HepG2 (cell line): Measurements from ENCODE around the gene ADAMTS12. TPM values are rescaled to one million over a fixed set of nuclear protein-coding genes. Genes with fewer than 3 reads are reported as not detected.

ENCODE experiments used
- CEBPG ChIP-seq: IDR thresholded peaks from 2 replicates; pipeline ENCODE4 v1.6.1; 2016
- HMG20A ChIP-seq: IDR thresholded peaks from 2 replicates; pipeline ENCODE4 v1.6.1; 2016; ENCODE audit warnings: borderline replicate concordance
- KDM5B ChIP-seq: sonication (generic); formaldehyde crosslinking; IDR thresholded peaks from 2 replicates; pipeline ENCODE4 v1.4.0; 2020; ENCODE audit warnings: missing genetic modification reagents, mild to moderate bottlenecking, borderline replicate concordance
- SNRNP70 ChIP-seq: fragments of 200-400 bp; formaldehyde crosslinking; IDR thresholded peaks from 2 replicates; pipeline ENCODE4 v1.6.1; 2017; ENCODE audit warnings: mild to moderate bottlenecking, low read depth, low read length, moderate library complexity
- SP140L ChIP-seq: sonication (generic); formaldehyde crosslinking; IDR thresholded peaks from 2 replicates; pipeline ENCODE4 v1.4.0; 2020; ENCODE audit warnings: missing genetic modification reagents, borderline replicate concordance
- ZFP82 ChIP-seq: sonication (generic); formaldehyde crosslinking; IDR thresholded peaks from 2 replicates; pipeline ENCODE4 v1.5.1; 2020; ENCODE audit warnings: mild to moderate bottlenecking, missing genetic modification reagents, borderline replicate concordance
- ZNF225 ChIP-seq: sonication (generic); formaldehyde crosslinking; IDR thresholded peaks from 2 replicates; pipeline ENCODE4 v1.4.0; 2020; ENCODE audit warnings: mild to moderate bottlenecking, missing genetic modification reagents
- ZNF230 ChIP-seq: sonication (generic); formaldehyde crosslinking; IDR thresholded peaks from 2 replicates; pipeline ENCODE4 v1.4.0; 2020; ENCODE audit warnings: mild to moderate bottlenecking, missing genetic modification reagents
- ZNF234 ChIP-seq: sonication (generic); formaldehyde crosslinking; conservative IDR thresholded peaks from 2 replicates; pipeline ENCODE4 v1.5.1; 2020; ENCODE audit warnings: mild to moderate bottlenecking, missing genetic modification reagents
- ZNF382 ChIP-seq: sonication (generic); formaldehyde crosslinking; IDR thresholded peaks from 2 replicates; pipeline ENCODE4 v1.5.0; 2020; ENCODE audit warnings: missing genetic modification reagents, mild to moderate bottlenecking, borderline replicate concordance
- ZNF446 ChIP-seq: sonication (generic); formaldehyde crosslinking; IDR thresholded peaks from 2 replicates; pipeline ENCODE4 v1.5.0; 2020; ENCODE audit warnings: mild to moderate bottlenecking, missing genetic modification reagents
- ZNF468 ChIP-seq: sonication (generic); formaldehyde crosslinking; IDR thresholded peaks from 2 replicates; pipeline ENCODE4 v1.8.0; 2022; ENCODE audit warnings: mild to moderate bottlenecking, moderate library complexity, missing genetic modification reagents
- ZNF570 ChIP-seq: sonication (generic); formaldehyde crosslinking; IDR thresholded peaks from 2 replicates; pipeline ENCODE4 v1.4.0; 2020; ENCODE audit warnings: mild to moderate bottlenecking, missing genetic modification reagents, borderline replicate concordance
- ZSCAN12 ChIP-seq: sonication (generic); formaldehyde crosslinking; IDR thresholded peaks from 2 replicates; pipeline ENCODE4 v1.9.0; 2021; ENCODE audit warnings: mild to moderate bottlenecking, missing genetic modification reagents
- polyA plus RNA-seq, 8 experiments: library from polyadenylated mRNA; depleted of rRNA in 3 of 8; stranded (reverse) in 7 of 8; unstranded in 1 of 8; fragments of >200 nt; fragmentation: Illumina TruSeq in 4 of 8; extraction: Trizol in 4 of 8; gene quantifications; 2 replicates each; pipeline versions ENCODE4 v1.2.1 to v1.2.3, GENCODE V29; 2011 to 2016; ENCODE audit warnings: low read depth in 4 of 8, missing spikeins in 1 of 8, mixed read lengths in 1 of 8; ENCODE audit not compliant: insufficient read depth in 1 of 8
- total RNA-seq, 5 experiments: library from RNA; depleted of rRNA; stranded (reverse); fragments of >200 nt; fragmentation: Illumina TruSeq; extraction: Trizol; gene quantifications; 2 replicates each; pipeline ENCODE4 v1.2.3, GENCODE V29; 2016; ENCODE audit warnings: low read depth in 1 of 5
- TF ChIP-seq, protein P1 (sequence below): fragments of 450-650 bp; IDR thresholded peaks from 2 replicates; pipeline ENCODE4 v1.6.1; 2017
- TF ChIP-seq, protein P2 (sequence below): sonication (generic); formaldehyde crosslinking; IDR thresholded peaks from 2 replicates; pipeline ENCODE4; 2020; ENCODE audit warnings: missing genetic modification reagents, mild to moderate bottlenecking, borderline replicate concordance
- TF ChIP-seq, protein P3 (sequence below): IDR thresholded peaks from 2 replicates; pipeline ENCODE4 v1.6.1; 2016; ENCODE audit warnings: missing compliant biosample characterization, missing genetic modification reagents, borderline replicate concordance
- TF ChIP-seq, protein P4 (sequence below): sonication (generic); formaldehyde crosslinking; IDR thresholded peaks from 2 replicates; pipeline ENCODE4 v1.4.0; 2020; ENCODE audit warnings: mild to moderate bottlenecking, missing genetic modification reagents
- TF ChIP-seq, protein P5 (sequence below): sonication (generic); formaldehyde crosslinking; IDR thresholded peaks from 2 replicates; pipeline ENCODE4 v1.4.0; 2020; ENCODE audit warnings: mild to moderate bottlenecking, low read depth, missing genetic modification reagents
- TF ChIP-seq, protein P6 (sequence below): sonication (generic); formaldehyde crosslinking; IDR thresholded peaks from 2 replicates; pipeline ENCODE4 v1.5.0; 2020; ENCODE audit warnings: missing genetic modification reagents, mild to moderate bottlenecking, borderline replicate concordance

The ADAMTS12 gene
- total and polyA plus RNA-seq, 2 of the 13 experiments (the other 11 are each of a cell fraction or from before 2014, with no cell fraction given): 0.03 TPM; not detected in 1

DNA sequence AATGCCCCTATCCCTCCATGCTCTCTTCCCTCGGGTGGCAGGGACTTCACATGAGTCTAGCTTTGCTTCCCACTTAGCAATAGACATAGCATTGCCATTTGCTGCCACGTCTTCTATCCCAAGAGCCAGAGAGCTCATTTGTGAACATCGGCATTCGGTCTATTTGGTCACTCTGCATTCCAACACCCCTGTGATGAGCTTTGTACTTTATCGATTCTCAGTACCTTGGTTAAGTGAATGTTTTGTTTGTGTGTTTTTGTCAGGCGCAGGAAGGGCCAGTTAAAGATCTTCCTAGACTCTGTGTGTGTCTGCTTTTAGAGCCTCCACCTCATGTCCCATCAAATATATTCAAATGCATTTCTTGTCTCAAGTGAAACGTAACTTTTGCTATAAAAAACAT, 309.4 kb downstream of the ADAMTS12 start (continued):
- TF ChIP-seq, protein P1, sequence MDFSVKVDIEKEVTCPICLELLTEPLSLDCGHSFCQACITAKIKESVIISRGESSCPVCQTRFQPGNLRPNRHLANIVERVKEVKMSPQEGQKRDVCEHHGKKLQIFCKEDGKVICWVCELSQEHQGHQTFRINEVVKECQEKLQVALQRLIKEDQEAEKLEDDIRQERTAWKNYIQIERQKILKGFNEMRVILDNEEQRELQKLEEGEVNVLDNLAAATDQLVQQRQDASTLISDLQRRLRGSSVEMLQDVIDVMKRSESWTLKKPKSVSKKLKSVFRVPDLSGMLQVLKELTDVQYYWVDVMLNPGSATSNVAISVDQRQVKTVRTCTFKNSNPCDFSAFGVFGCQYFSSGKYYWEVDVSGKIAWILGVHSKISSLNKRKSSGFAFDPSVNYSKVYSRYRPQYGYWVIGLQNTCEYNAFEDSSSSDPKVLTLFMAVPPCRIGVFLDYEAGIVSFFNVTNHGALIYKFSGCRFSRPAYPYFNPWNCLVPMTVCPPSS: no peak
- TF ChIP-seq, protein P2, sequence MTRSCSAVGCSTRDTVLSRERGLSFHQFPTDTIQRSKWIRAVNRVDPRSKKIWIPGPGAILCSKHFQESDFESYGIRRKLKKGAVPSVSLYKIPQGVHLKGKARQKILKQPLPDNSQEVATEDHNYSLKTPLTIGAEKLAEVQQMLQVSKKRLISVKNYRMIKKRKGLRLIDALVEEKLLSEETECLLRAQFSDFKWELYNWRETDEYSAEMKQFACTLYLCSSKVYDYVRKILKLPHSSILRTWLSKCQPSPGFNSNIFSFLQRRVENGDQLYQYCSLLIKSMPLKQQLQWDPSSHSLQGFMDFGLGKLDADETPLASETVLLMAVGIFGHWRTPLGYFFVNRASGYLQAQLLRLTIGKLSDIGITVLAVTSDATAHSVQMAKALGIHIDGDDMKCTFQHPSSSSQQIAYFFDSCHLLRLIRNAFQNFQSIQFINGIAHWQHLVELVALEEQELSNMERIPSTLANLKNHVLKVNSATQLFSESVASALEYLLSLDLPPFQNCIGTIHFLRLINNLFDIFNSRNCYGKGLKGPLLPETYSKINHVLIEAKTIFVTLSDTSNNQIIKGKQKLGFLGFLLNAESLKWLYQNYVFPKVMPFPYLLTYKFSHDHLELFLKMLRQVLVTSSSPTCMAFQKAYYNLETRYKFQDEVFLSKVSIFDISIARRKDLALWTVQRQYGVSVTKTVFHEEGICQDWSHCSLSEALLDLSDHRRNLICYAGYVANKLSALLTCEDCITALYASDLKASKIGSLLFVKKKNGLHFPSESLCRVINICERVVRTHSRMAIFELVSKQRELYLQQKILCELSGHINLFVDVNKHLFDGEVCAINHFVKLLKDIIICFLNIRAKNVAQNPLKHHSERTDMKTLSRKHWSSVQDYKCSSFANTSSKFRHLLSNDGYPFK: no peak
- no peak for TF ChIP-seq ZNF468 (CRISPR knock-in tag)
- no peak for TF ChIP-seq KDM5B
- no peak for TF ChIP-seq ZNF382 (CRISPR knock-in tag)
- TF ChIP-seq SP140L (CRISPR knock-in tag): no peak
- TF ChIP-seq HMG20A: peak; percentile 83
- TF ChIP-seq, protein P3, sequence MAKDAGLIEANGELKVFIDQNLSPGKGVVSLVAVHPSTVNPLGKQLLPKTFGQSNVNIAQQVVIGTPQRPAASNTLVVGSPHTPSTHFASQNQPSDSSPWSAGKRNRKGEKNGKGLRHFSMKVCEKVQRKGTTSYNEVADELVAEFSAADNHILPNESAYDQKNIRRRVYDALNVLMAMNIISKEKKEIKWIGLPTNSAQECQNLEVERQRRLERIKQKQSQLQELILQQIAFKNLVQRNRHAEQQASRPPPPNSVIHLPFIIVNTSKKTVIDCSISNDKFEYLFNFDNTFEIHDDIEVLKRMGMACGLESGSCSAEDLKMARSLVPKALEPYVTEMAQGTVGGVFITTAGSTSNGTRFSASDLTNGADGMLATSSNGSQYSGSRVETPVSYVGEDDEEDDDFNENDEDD: no peak
- TF ChIP-seq CEBPG: peak; percentile 59
- TF ChIP-seq, protein P4, sequence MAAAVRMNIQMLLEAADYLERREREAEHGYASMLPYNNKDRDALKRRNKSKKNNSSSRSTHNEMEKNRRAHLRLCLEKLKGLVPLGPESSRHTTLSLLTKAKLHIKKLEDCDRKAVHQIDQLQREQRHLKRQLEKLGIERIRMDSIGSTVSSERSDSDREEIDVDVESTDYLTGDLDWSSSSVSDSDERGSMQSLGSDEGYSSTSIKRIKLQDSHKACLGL: no peak
- TF ChIP-seq, protein P5, sequence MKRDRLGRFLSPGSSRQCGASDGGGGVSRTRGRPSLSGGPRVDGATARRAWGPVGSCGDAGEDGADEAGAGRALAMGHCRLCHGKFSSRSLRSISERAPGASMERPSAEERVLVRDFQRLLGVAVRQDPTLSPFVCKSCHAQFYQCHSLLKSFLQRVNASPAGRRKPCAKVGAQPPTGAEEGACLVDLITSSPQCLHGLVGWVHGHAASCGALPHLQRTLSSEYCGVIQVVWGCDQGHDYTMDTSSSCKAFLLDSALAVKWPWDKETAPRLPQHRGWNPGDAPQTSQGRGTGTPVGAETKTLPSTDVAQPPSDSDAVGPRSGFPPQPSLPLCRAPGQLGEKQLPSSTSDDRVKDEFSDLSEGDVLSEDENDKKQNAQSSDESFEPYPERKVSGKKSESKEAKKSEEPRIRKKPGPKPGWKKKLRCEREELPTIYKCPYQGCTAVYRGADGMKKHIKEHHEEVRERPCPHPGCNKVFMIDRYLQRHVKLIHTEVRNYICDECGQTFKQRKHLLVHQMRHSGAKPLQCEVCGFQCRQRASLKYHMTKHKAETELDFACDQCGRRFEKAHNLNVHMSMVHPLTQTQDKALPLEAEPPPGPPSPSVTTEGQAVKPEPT (CRISPR knock-in tag): no peak
- no peak for TF ChIP-seq ZNF234 (CRISPR knock-in tag)
- TF ChIP-seq ZFP82: no peak
- TF ChIP-seq, protein P6, sequence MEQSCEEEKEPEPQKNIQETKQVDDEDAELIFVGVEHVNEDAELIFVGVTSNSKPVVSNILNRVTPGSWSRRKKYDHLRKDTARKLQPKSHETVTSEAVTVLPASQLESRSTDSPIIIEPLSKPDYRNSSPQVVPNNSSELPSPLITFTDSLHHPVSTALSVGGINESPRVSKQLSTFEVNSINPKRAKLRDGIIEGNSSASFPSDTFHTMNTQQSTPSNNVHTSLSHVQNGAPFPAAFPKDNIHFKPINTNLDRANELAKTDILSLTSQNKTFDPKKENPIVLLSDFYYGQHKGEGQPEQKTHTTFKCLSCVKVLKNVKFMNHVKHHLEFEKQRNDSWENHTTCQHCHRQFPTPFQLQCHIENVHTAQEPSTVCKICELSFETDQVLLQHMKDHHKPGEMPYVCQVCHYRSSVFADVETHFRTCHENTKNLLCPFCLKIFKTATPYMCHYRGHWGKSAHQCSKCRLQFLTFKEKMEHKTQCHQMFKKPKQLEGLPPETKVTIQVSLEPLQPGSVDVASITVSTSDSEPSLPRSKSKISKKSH (CRISPR knock-in tag): no peak
- TF ChIP-seq ZNF230 (CRISPR knock-in tag): no peak
- TF ChIP-seq SNRNP70: no peak
- TF ChIP-seq ZNF446 (CRISPR knock-in tag): no peak
- no peak for TF ChIP-seq ZNF570 (CRISPR knock-in tag)
- TF ChIP-seq ZSCAN12 (CRISPR knock-in tag): no peak
- TF ChIP-seq ZNF225 (CRISPR knock-in tag): no peak
